GM12891 (cell line): Measurements from ENCODE around the gene ANKRD66.

Source experiments
- DNase-seq: peaks from one replicate; pipeline ENCODE4 v3.0.0; 2011; ENCODE audit warnings: low spot score; ENCODE audit not compliant: insufficient read length
- FAIRE-seq: peaks from 2 replicates; lab custom pipeline; 2011; peaks lifted over from hg19 to GRCh38; lab: Jason Lieb, UNC
- PAX5 ChIP-seq: IDR thresholded peaks from 2 replicates; pipeline ENCODE4 v1.6.1; 2011; ENCODE audit warnings: low read length, moderate library complexity, mild to moderate bottlenecking; ENCODE audit not compliant: insufficient read depth, severe bottlenecking
- POLR2A ChIP-seq: IDR thresholded peaks from 2 replicates; pipeline ENCODE4 v1.6.1; 2011; ENCODE audit warnings: low read depth, low read length, control low read depth
- POLR2AphosphoS5 ChIP-seq: IDR thresholded peaks from 2 replicates; pipeline ENCODE4 v1.6.1; 2011; ENCODE audit warnings: low read depth, low read length, control low read depth
- POU2F2 ChIP-seq: IDR thresholded peaks from 2 replicates; pipeline ENCODE4 v1.6.1; 2011; ENCODE audit warnings: low read depth, mild to moderate bottlenecking, control low read depth, low read length, moderate library complexity
- SPI1 ChIP-seq: IDR thresholded peaks from 2 replicates; pipeline ENCODE4 v1.6.1; 2011; ENCODE audit warnings: low read depth, low read length, control low read depth
- TAF1 ChIP-seq: IDR thresholded peaks from 2 replicates; pipeline ENCODE4 v1.6.1; 2011; ENCODE audit warnings: low read depth, low read length, control low read depth

The ANKRD66 gene

GRCh38 chr6:46787871-46788540 lies 41.3 kb downstream of the ANKRD66 start:
- FAIRE-seq: no peak
- TF ChIP-seq PAX5 (no peak), POLR2A (no peak), POLR2AphosphoS5 (no peak)
- no peak for DNase-seq

GRCh38 chr6:46788791-46789190 lies 42.1 kb downstream of the ANKRD66 start:
- no peak for TF ChIP-seq POLR2A
- TF ChIP-seq PAX5: no peak
- FAIRE-seq: no peak
- no peak for DNase-seq

- TF ChIP-seq PAX5: no peak
- no peak for TF ChIP-seq SPI1
- no peak for TF ChIP-seq POU2F2
- TF ChIP-seq TAF1: no peak
- no peak for TF ChIP-seq POLR2A
- TF ChIP-seq POLR2AphosphoS5: no peak
- DNase-seq: no peak
- FAIRE-seq: no peak
Measured at GRCh38 chr6:46789434-46790354, 43.0 kb downstream of the ANKRD66 start.

- FAIRE-seq (no peak), DNase-seq (no peak)
Measured at GRCh38 chr6:46790355-46790874, 43.7 kb downstream of the ANKRD66 start.

GRCh38 chr6:46792635-46793034 lies 45.9 kb downstream of the ANKRD66 start:
- TF ChIP-seq PAX5: no peak
- no peak for TF ChIP-seq SPI1
- no peak for TF ChIP-seq POU2F2
- no peak for TF ChIP-seq POLR2AphosphoS5
- no peak for TF ChIP-seq TAF1
- no peak for TF ChIP-seq POLR2A
- DNase-seq (no peak), FAIRE-seq (no peak)

More at GRCh38 chr6:46790355-46790874, 43.7 kb downstream of the ANKRD66 start:
- TF ChIP-seq POLR2AphosphoS5 (no peak), SPI1 (no peak), POU2F2 (no peak), PAX5 (no peak), POLR2A (no peak), TAF1 (no peak)

- DNase-seq: no peak
- FAIRE-seq: no peak
Measured at GRCh38 chr6:46793138-46793537, 46.4 kb downstream of the ANKRD66 start, which contains the start of gene MEP1A. MEP1A (plus strand) TSS chr6:46793389; CDS start chr6:46793399, 10 bp downstream.

GRCh38 chr6:46794068-46794467 lies 47.3 kb downstream of the ANKRD66 start:
- no peak for TF ChIP-seq SPI1
- TF ChIP-seq TAF1: no peak
- no peak for TF ChIP-seq POLR2A
- TF ChIP-seq POLR2AphosphoS5: no peak
- TF ChIP-seq POU2F2: no peak
- no peak for TF ChIP-seq PAX5
- DNase-seq (no peak), FAIRE-seq (no peak)

More at GRCh38 chr6:46793138-46793537, 46.4 kb downstream of the ANKRD66 start, which contains the start of gene MEP1A:
- TF ChIP-seq PAX5 (no peak), SPI1 (no peak), POLR2A (no peak), POU2F2 (no peak), TAF1 (no peak), POLR2AphosphoS5 (no peak)

- TF ChIP-seq POLR2A: no peak
- TF ChIP-seq SPI1: no peak
- no peak for TF ChIP-seq POU2F2
- no peak for TF ChIP-seq TAF1
- TF ChIP-seq POLR2AphosphoS5: no peak
- TF ChIP-seq PAX5: no peak
- FAIRE-seq (no peak), DNase-seq (no peak)
Measured at GRCh38 chr6:46795816-46796215, 49.1 kb downstream of the ANKRD66 start.

GRCh38 chr6:46796848-46797580 lies 50.3 kb downstream of the ANKRD66 start:
- TF ChIP-seq PAX5 (no peak), POLR2AphosphoS5 (no peak), TAF1 (no peak), POLR2A (no peak), POU2F2 (no peak), SPI1 (no peak)
- DNase-seq (no peak), FAIRE-seq (no peak)

- TF ChIP-seq TAF1 (no peak), POLR2A (no peak), SPI1 (no peak), POLR2AphosphoS5 (no peak), PAX5 (no peak), POU2F2 (no peak)
- FAIRE-seq: no peak
- DNase-seq: no peak
Measured at GRCh38 chr6:46799657-46800056, 52.9 kb downstream of the ANKRD66 start.
